ENCODE results near the gene PIK3R2.

GRCh38 chr19:18107235-18107634 is 45.7 kb upstream of the PIK3R2 start:
- no peak for TF ChIP-seq CTCF (IDR thresholded peaks at IDR 0.05)
- no peak for TF ChIP-seq EP300 (IDR thresholded peaks at IDR 0.05)
- no peak for TF ChIP-seq POLR2A (IDR thresholded peaks at IDR 0.05)
